Measurements from ENCODE around the gene IDI1.

The IDI1 gene

GRCh38 chr10:1048732-1049424, at the start of gene IDI1:
Gene IDI1, minus strand, starts transcription at chr10:1049119. Its CDS starts 116 bp downstream, at chr10:1049003.
- peak within 1 kb of the TSS; percentile 94 for H3K4me3 ChIP-seq (ENCODE audit: low read length)
- TF ChIP-seq ZNF274 (IDR thresholded peaks at IDR 0.05; ENCODE audit: low read depth, low read length): no peak

- no peak for TF ChIP-seq ZNF274 (IDR thresholded peaks at IDR 0.05; ENCODE audit: low read depth, low read length)
- H3K4me3 ChIP-seq (ENCODE audit: low read length): no peak overlapping the region
Measured at GRCh38 chr10:1097436-1097835, 48.5 kb upstream of the IDI1 start.

DNA sequence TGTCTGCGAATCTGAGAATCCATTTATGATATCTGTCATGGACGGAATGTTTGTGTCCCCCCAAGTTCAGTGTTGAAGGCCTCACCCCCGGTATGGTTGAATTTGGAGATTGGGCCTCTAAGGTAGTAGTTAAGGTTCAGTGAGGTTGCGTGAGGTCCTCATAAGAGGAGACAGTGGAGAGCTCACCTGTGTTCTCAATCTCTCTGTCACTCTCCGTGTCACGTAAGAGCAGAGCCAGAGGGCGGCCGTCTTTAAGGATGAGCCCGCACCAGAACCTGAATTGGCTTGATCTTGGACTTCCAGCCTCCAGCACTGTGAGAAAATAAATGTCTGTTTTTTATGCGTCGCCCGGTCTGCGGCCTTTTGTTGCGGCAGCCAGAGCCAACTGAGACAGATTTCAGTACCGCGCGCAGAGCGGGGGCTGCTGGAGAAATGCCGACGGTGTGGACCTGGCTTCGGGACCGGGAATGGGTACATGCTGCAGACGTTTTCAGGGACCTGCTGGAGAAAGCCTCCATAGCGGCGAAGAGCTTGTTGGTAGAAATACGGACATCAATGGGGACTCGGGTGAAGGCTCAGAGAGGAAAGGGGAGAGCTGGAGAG, 47.5 kb upstream of the IDI1 start:
- no peak overlapping the region for H3K4me3 ChIP-seq (ENCODE audit: low read length)
- TF ChIP-seq ZNF274 (IDR thresholded peaks at IDR 0.05; ENCODE audit: low read depth, low read length): no peak

- H3K4me3 ChIP-seq (ENCODE audit: low read length): no peak overlapping the region
- no peak for TF ChIP-seq ZNF274 (IDR thresholded peaks at IDR 0.05; ENCODE audit: low read depth, low read length)
Measured at GRCh38 chr10:1095498-1095897, 46.6 kb upstream of the IDI1 start.

DNA sequence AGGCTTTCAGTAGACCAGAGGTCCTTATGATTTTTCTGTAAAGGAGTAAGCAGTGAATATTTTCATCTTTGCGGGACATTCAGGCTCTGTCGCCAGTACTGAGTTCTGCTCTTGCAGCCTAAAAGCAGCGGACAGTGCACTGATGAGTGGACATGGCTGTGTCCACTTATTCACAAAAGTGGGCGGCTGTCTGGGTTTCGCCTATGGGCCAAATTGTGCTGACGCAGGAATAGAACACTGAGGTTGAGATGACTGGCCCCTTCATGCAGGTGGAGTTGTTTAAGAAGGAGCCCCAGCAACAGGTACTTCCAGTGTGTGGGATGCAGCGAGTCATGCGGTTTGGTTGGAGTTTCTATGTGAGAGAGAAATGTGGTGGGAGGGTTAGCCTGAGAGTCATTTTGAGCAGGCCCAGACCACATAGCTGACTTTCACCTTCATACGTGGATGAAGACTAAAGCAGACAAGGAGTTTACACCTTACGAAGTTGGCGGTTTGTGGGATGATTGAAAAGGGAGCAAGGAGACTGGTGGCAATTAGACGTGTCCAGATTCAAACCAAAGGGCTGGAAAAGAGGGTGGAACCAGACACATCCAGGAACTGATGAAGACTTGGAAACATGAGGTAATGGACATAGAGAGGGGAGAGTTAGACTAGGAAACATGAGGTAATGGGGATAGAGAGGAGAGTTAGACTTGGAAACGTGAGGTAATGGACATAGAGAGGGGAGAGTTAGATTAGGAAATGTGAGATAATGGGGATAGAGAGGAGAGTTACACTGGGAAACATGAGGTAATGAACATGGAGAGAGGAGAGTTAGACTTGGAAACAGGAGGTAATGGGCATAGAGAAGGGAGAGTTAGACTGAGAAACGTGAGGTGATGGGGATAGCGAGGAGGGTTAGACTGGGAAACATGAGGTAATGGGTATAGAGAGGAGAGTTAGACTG, 45.5 kb upstream of the IDI1 start:
- H3K4me3 ChIP-seq (ENCODE audit: low read length): no peak overlapping the region
- TF ChIP-seq ZNF274 (IDR thresholded peaks at IDR 0.05; ENCODE audit: low read depth, low read length): no peak

GRCh38 chr10:1093696-1094095, 44.8 kb upstream of the IDI1 start:
- no peak overlapping the region for H3K4me3 ChIP-seq (ENCODE audit: low read length)
- no peak for TF ChIP-seq ZNF274 (IDR thresholded peaks at IDR 0.05; ENCODE audit: low read depth, low read length)

DNA sequence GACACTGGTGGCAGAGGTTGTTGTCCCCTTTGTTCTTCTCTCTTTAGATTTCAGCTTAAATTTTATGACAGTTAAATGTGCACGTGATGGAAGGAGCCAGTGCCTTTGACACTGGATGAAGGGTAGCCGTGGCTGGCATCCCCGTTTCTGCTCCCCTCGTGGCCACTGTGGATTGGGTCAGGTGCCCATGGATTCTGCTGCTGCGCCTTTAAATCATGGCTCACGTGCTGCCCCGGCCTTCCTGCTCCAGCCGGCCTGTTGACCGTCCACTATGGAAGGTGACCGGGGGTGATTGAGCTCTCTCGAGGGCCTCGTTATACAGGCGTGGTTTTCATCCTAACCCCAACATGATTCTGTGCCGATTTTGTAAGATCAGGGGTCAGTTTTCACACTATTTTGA, 41.8 kb upstream of the IDI1 start:
- H3K4me3 ChIP-seq (ENCODE audit: low read length): no peak overlapping the region

GRCh38 chr10:1089017-1089689, 40.2 kb upstream of the IDI1 start:
- TF ChIP-seq ZNF274 (IDR thresholded peaks at IDR 0.05; ENCODE audit: low read depth, low read length): no peak
- H3K4me3 ChIP-seq (ENCODE audit: low read length): no peak overlapping the region

More for the DNA sequence above, 41.8 kb upstream of the IDI1 start:
- no peak for TF ChIP-seq ZNF274 (IDR thresholded peaks at IDR 0.05; ENCODE audit: low read depth, low read length)

DNA sequence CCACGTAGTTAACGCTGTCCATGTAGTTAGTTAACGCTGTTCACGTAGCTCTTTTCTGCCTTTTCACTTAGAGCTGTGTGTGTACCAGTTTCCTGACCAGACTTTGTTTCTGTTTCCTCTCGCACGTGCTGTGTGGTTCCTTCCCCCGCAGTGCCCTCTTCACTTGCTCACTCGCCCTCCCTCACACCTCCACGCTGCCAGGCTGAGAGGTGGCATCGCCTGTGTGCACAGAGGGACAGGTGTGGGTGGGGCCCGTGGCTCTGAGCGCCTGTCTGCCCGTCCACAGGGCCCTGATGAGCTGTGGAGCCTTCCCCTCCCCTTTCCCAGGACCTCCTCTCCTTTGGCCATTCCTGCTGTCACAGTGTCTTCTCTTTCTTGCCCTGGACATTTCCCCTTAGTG, 37.9 kb upstream of the IDI1 start:
- TF ChIP-seq ZNF274 (IDR thresholded peaks at IDR 0.05; ENCODE audit: low read depth, low read length): no peak
- no peak overlapping the region for H3K4me3 ChIP-seq (ENCODE audit: low read length)

- H3K4me3 ChIP-seq (ENCODE audit: low read length): no peak overlapping the region
- TF ChIP-seq ZNF274 (IDR thresholded peaks at IDR 0.05; ENCODE audit: low read depth, low read length): no peak
Measured at GRCh38 chr10:1085258-1085657, 36.3 kb upstream of the IDI1 start.

GRCh38 chr10:1084011-1084950, 35.4 kb upstream of the IDI1 start:
- no peak overlapping the region for H3K4me3 ChIP-seq (ENCODE audit: low read length)
- no peak for TF ChIP-seq ZNF274 (IDR thresholded peaks at IDR 0.05; ENCODE audit: low read depth, low read length)

DNA sequence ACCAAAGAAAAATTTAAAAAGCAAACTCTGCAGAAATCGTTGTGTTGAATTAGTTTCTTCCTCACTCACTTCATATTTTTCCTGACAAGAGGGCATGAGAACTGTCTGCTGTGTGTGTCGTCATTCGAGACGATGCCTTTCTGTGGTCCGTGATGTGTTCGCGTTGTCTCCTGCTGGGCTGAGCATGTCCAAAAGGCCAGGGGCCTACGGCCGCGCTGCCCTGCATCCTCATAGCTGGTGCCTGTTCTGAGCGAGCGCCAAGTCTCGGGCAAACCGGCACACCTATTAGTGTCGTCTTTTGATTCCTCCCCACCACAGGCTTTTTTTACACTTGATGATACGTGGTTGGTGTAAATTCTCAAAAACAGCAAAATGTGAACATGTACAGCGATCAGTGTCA, 34.7 kb upstream of the IDI1 start:
- no peak overlapping the region for H3K4me3 ChIP-seq (ENCODE audit: low read length)
- TF ChIP-seq ZNF274 (IDR thresholded peaks at IDR 0.05; ENCODE audit: low read depth, low read length): no peak

GRCh38 chr10:1078668-1079067, 29.7 kb upstream of the IDI1 start:
- TF ChIP-seq ZNF274 (IDR thresholded peaks at IDR 0.05; ENCODE audit: low read depth, low read length): no peak
- no peak overlapping the region for H3K4me3 ChIP-seq (ENCODE audit: low read length)

Data from GM08714 (cell line).